ENCODE data around the gene LANCL2. TPM values are rescaled to one million over a fixed set of nuclear protein-coding genes. Genes with fewer than 3 reads are reported as not detected.

The LANCL2 gene
- total RNA-seq, 4 donors from 2014 or later, result 6.4 to 27.0 (median 15.6) TPM

GRCh38 chr7:55361560-55361959 lies 3.6 kb upstream of the LANCL2 start:
- no peaks in the 10 kb centered on the region for H3K27me3 ChIP-seq
- no peaks in the 10 kb centered on the region for H3K9me3 ChIP-seq
- H3K4me3 ChIP-seq, result no peak overlapping the region
- no peaks in the 10 kb centered on the region for H3K36me3 ChIP-seq
- DNase-seq, result no peak
- in situ Hi-C loops (cut with MboI; ENCODE audit: low pct_ligation_motif_present in 1 of 4, low pct_unique_long_range_greater_than_20kb in 1 of 4, low sequenced_read_pairs in 3 of 4) (no loop called here), intact Hi-C loops (cut with DNase I; ENCODE audit: low total_unique reads) (no loop called here)
- 81 to 89% methylated on average over 3 to 6 of the region's 6 CpGs for WGBS, 2 donors (ENCODE audit: low coverage in 1 of 2)
- no peak overlapping the region for H3K27ac ChIP-seq
- H3K4me1 ChIP-seq, result peaks cover 4 to 7% (median 6%) of the 10 kb centered on the region in 4 donors
- TF ChIP-seq CTCF (IDR thresholded peaks at IDR 0.05) (no peak), POLR2A (IDR thresholded peaks at IDR 0.05) (no peak), EP300 (IDR thresholded peaks at IDR 0.05; ENCODE audit: low read depth) (no peak), POLR2AphosphoS5 (IDR thresholded peaks at IDR 0.05) (no peak)

GRCh38 chr7:55362927-55363326 lies 2.2 kb upstream of the LANCL2 start:
- H3K9me3 ChIP-seq, result no peaks in the 10 kb centered on the region
- TF ChIP-seq CTCF (IDR thresholded peaks at IDR 0.05) (no peak), POLR2A (IDR thresholded peaks at IDR 0.05) (no peak), POLR2AphosphoS5 (IDR thresholded peaks at IDR 0.05) (no peak), EP300 (IDR thresholded peaks at IDR 0.05; ENCODE audit: low read depth) (no peak)
- H3K36me3 ChIP-seq, result no peaks in the 10 kb centered on the region
- intact Hi-C loops (cut with DNase I; ENCODE audit: low total_unique reads), result no loop called here
- H3K27me3 ChIP-seq, result no peaks in the 10 kb centered on the region
- no peak for DNase-seq
- in situ Hi-C loops (cut with MboI; ENCODE audit: low pct_ligation_motif_present in 1 of 4, low pct_unique_long_range_greater_than_20kb in 1 of 4, low sequenced_read_pairs in 3 of 4), result no loop called here
- H3K27ac ChIP-seq, result no peak overlapping the region
- peaks cover 12 to 18% (median 16%) of the 10 kb centered on the region in 4 donors for H3K4me1 ChIP-seq
- no peak overlapping the region for H3K4me3 ChIP-seq
- WGBS, 2 donors (ENCODE audit: low coverage in 1 of 2), result 90% methylated on average over 20 of the region's 20 CpGs; no CpG with 5 or more reads in 1 of the 2 donors

- TF ChIP-seq CTCF (IDR thresholded peaks at IDR 0.05) (no peak), POLR2AphosphoS5 (IDR thresholded peaks at IDR 0.05) (no peak), EP300 (IDR thresholded peaks at IDR 0.05; ENCODE audit: low read depth) (no peak), POLR2A (IDR thresholded peaks at IDR 0.05) (no peak)
- Histone ChIP-seq H3K36me3 (no peaks in the 10 kb centered on the region), H3K9me3 (no peaks in the 10 kb centered on the region), H3K4me3 (no peak overlapping the region), H3K4me1 (peaks cover 12 to 18% (median 16%) of the 10 kb centered on the region in 4 donors), H3K27ac (no peak overlapping the region), H3K27me3 (no peaks in the 10 kb centered on the region)
- no peak for DNase-seq
- intact Hi-C loops (cut with DNase I; ENCODE audit: low total_unique reads), result no loop called here
- WGBS, 2 donors (ENCODE audit: low coverage in 1 of 2), result 82 to 90% methylated on average over 3 to 25 of the region's 25 CpGs
- in situ Hi-C loops (cut with MboI; ENCODE audit: low pct_ligation_motif_present in 1 of 4, low pct_unique_long_range_greater_than_20kb in 1 of 4, low sequenced_read_pairs in 3 of 4), result no loop called here
Observed at GRCh38 chr7:55363386-55364170, 1.6 kb upstream of the LANCL2 start.

GRCh38 chr7:55365675-55366460 lies 731 bp downstream of the LANCL2 start:
- Histone ChIP-seq H3K27me3 (no peaks in the 10 kb centered on the region), H3K4me1 (peaks cover 12 to 18% (median 16%) of the 10 kb centered on the region in 4 donors), H3K4me3 (peak overlapping the region; percentile 70 to 95 (median 84)), H3K27ac (peak overlapping the region; percentile 95 to 99 (median 98)), H3K36me3 (no peaks in the 10 kb centered on the region), H3K9me3 (no peaks in the 10 kb centered on the region)
- in situ Hi-C loops (cut with MboI; ENCODE audit: low pct_ligation_motif_present in 1 of 4, low pct_unique_long_range_greater_than_20kb in 1 of 4, low sequenced_read_pairs in 3 of 4) (no loop called here), intact Hi-C loops (cut with DNase I; ENCODE audit: low total_unique reads) (no loop called here)
- TF ChIP-seq POLR2AphosphoS5 (IDR thresholded peaks at IDR 0.05) (peak; percentile 78 to 93 (median 89)), POLR2A (IDR thresholded peaks at IDR 0.05) (peak; percentile 72), CTCF (IDR thresholded peaks at IDR 0.05) (peak; percentile 8 to 66 (median 27)), EP300 (IDR thresholded peaks at IDR 0.05; ENCODE audit: low read depth) (peak; percentile 9)
- peak; percentile 96 for DNase-seq
- 1% methylated on average over 21 to 51 of the region's 101 CpGs for WGBS, 2 donors (ENCODE audit: low coverage in 1 of 2)

Data from transverse colon (tissue), 4 donors.